Lower lobe of right lung (tissue), 2 donors: ENCODE measurements around the gene DOHH. TPM values are rescaled to one million over a fixed set of nuclear protein-coding genes. Genes with fewer than 3 reads are reported as not detected.

Source experiments
- ATAC-seq, 2 donors: fragments of 200-7000 bp; cut with Tn5 transposase; one replicate each; pipeline ENCODE4 v1.9.1; 2020 to 2022; ENCODE audit warnings: mild to moderate bottlenecking in 2 of 2, moderate library complexity in 2 of 2
- DNase-seq: peaks from one replicate; pipeline ENCODE4 v3.0.0-alpha.2; 2020
- H3K27ac ChIP-seq: fragments of 200-600 bp; one replicate; pipeline ENCODE4 v1.8.0; 2022
- H3K27me3 ChIP-seq: fragments of 200-600 bp; one replicate; pipeline ENCODE4 v1.8.0; 2022; ENCODE audit warnings: low read depth
- H3K36me3 ChIP-seq: fragments of 200-600 bp; one replicate; pipeline ENCODE4 v1.8.0; 2022; ENCODE audit warnings: mild to moderate bottlenecking
- H3K4me1 ChIP-seq: fragments of 200-600 bp; one replicate; pipeline ENCODE4 v1.8.0; 2022
- H3K4me3 ChIP-seq: fragments of 200-600 bp; one replicate; pipeline ENCODE4 v1.8.0; 2022; ENCODE audit warnings: mild to moderate bottlenecking
- H3K9me3 ChIP-seq: fragments of 200-600 bp; one replicate; pipeline ENCODE4 v1.8.0; 2022
- CTCF ChIP-seq: fragments of 200-600 bp; IDR thresholded peaks from one replicate; pipeline ENCODE4 v1.8.0; 2022; ENCODE audit warnings: antibody characterized with exemption, mild to moderate bottlenecking
- intact Hi-C: fragments of 100-400 bp; cut with DNase I; formaldehyde crosslinking; loops from one replicate; pipeline ENCODE4 v1.11.0; 2022
- total RNA-seq: library from RNA; stranded (reverse); fragmentation: NEBNext Ultra II Directional; extraction: Animal tissue kit (Norgen Biotek cat#: 25700); gene quantifications from one replicate; pipeline ENCODE4 v1.2.1, GENCODE V29; 2021
- donor health status: DM: no; HTN: yes; CAD: no; lungs with severe emphysema.

DOHH gene
- total RNA-seq, 1 donor from 2014 or later, result 9.9 TPM

- intact Hi-C loops, result no loop called here
- H3K36me3 ChIP-seq, result peaks cover 61% of the 10 kb centered on the region
- no peak for TF ChIP-seq CTCF
Measured at GRCh38 chr19:3520166-3521103, 20.0 kb upstream of the DOHH start.

GRCh38 chr19:3519126-3519525, 18.7 kb upstream of the DOHH start:
- TF ChIP-seq CTCF, result no peak
- intact Hi-C loops, result no loop called here
- Histone ChIP-seq H3K27me3 (no peaks in the 10 kb centered on the region), H3K36me3 (peaks cover 49% of the 10 kb centered on the region), H3K4me1 (peaks cover 18% of the 10 kb centered on the region), H3K27ac (no peak overlapping the region), H3K9me3 (no peaks in the 10 kb centered on the region), H3K4me3 (no peak overlapping the region)
- DNase-seq (no peak), ATAC-seq (no peak)

More at GRCh38 chr19:3520166-3521103, 20.0 kb upstream of the DOHH start:
- H3K9me3 ChIP-seq, result no peaks in the 10 kb centered on the region
- H3K4me1 ChIP-seq, result peaks cover 18% of the 10 kb centered on the region
- DNase-seq (no peak), ATAC-seq (no peak)
- no peak overlapping the region for H3K27ac ChIP-seq
- no peak overlapping the region for H3K4me3 ChIP-seq
- H3K27me3 ChIP-seq, result no peaks in the 10 kb centered on the region

GRCh38 chr19:3518659-3519058, 18.2 kb upstream of the DOHH start:
- no peak for TF ChIP-seq CTCF
- Histone ChIP-seq H3K27me3 (no peaks in the 10 kb centered on the region), H3K36me3 (peaks cover 44% of the 10 kb centered on the region), H3K9me3 (no peaks in the 10 kb centered on the region), H3K4me3 (no peak overlapping the region), H3K27ac (no peak overlapping the region), H3K4me1 (peaks cover 18% of the 10 kb centered on the region)
- ATAC-seq, result no peak
- intact Hi-C loops, result no loop called here
- no peak for DNase-seq

- Histone ChIP-seq H3K4me1 (peaks cover 18% of the 10 kb centered on the region), H3K4me3 (no peak overlapping the region), H3K27ac (no peak overlapping the region), H3K9me3 (no peaks in the 10 kb centered on the region), H3K27me3 (no peaks in the 10 kb centered on the region), H3K36me3 (peaks cover 40% of the 10 kb centered on the region)
- ATAC-seq (no peak), DNase-seq (no peak)
- no peak for TF ChIP-seq CTCF
- intact Hi-C loops, result no loop called here
Measured at GRCh38 chr19:3518255-3518654, 17.8 kb upstream of the DOHH start.

GRCh38 chr19:3517638-3518037, 17.2 kb upstream of the DOHH start:
- H3K36me3 ChIP-seq, result peaks cover 34% of the 10 kb centered on the region
- no peak overlapping the region for H3K4me3 ChIP-seq
- no peaks in the 10 kb centered on the region for H3K27me3 ChIP-seq
- ATAC-seq (no peak), DNase-seq (no peak)
- TF ChIP-seq CTCF, result no peak
- no peaks in the 10 kb centered on the region for H3K9me3 ChIP-seq
- H3K27ac ChIP-seq, result no peak overlapping the region
- peaks cover 18% of the 10 kb centered on the region for H3K4me1 ChIP-seq
- intact Hi-C loops, result no loop called here
